Spleen (tissue), 11 donors: ENCODE data around the gene HBQ1. TPM values are rescaled to one million over a fixed set of nuclear protein-coding genes. Genes with fewer than 3 reads are reported as not detected.
A peak's percentile ranks its signal among the peaks of the same experiment; 100 is the strongest.

Source experiments
- DNase-seq: peaks from one replicate; pipeline ENCODE4 v3.0.0-alpha.2; 2020
- H3K27ac ChIP-seq, 8 donors: fragments of 200-600 bp; sonication (generic) in 7 of 8; 1 replicate in 4 of 8; 2 replicates in 4 of 8; pipeline versions ENCODE4 v1.5.0 to v1.8.0; 2016 to 2021; ENCODE audit warnings: inconsistent platforms in 4 of 8, mild to moderate bottlenecking in 4 of 8, moderate library complexity in 1 of 8
- H3K27me3 ChIP-seq, 7 donors: fragments of 200-600 bp; sonication (generic) in 6 of 7; replicated peaks in 1 of 7; 1 replicate in 4 of 7; 2 replicates in 3 of 7; pipeline versions ENCODE4 v1.5.0 to v1.8.0; 2016 to 2021; ENCODE audit warnings: inconsistent platforms in 3 of 7, mild to moderate bottlenecking in 1 of 7
- H3K36me3 ChIP-seq, 6 donors: fragments of 200-600 bp; sonication (generic) in 5 of 6; 1 replicate in 4 of 6; 2 replicates in 2 of 6; pipeline versions ENCODE4 v1.5.0 to v1.8.0; 2016 to 2021; ENCODE audit warnings: inconsistent platforms in 2 of 6
- H3K4me1 ChIP-seq, 6 donors: fragments of 200-600 bp; sonication (generic) in 5 of 6; 1 replicate in 3 of 6; 2 replicates in 3 of 6; pipeline versions ENCODE4 v1.5.0 to v1.8.0; 2016 to 2021; ENCODE audit warnings: inconsistent platforms in 3 of 6
- H3K4me3 ChIP-seq, 8 donors: fragments of 200-600 bp; sonication (generic) in 7 of 8; 1 replicate in 4 of 8; 2 replicates in 4 of 8; pipeline versions ENCODE4 v1.5.0 to v1.8.0; 2016 to 2021; ENCODE audit warnings: inconsistent platforms in 4 of 8, mild to moderate bottlenecking in 4 of 8, moderate library complexity in 2 of 8
- H3K9me3 ChIP-seq, 8 donors: fragments of 200-600 bp; sonication (generic) in 7 of 8; 1 replicate in 4 of 8; 2 replicates in 4 of 8; pipeline versions ENCODE4 v1.5.0 to v1.8.0; 2016 to 2021; ENCODE audit warnings: inconsistent platforms in 4 of 8
- POLR2A ChIP-seq, 3 donors: fragments of 450-650 bp; IDR thresholded peaks; one replicate each; pipeline ENCODE4 v1.5.1; 2017; ENCODE audit warnings: antibody characterized with exemption in 3 of 3, mild to moderate bottlenecking in 1 of 3
- POLR2AphosphoS5 ChIP-seq, 3 donors: sonication (generic); formaldehyde crosslinking; IDR thresholded peaks; one replicate each; pipeline ENCODE4 v1.5.1; 2017; ENCODE audit warnings: antibody characterized with exemption in 3 of 3
- WGBS, 5 donors: extraction: QIAGEN DNeasy Blood & Tissue Kit in 3 of 5; methylation state at CpG; one replicate each; pipeline versions ENCODE4 v1.1.5 to v1.1.7; 2013 to 2018; 5-methylcytosine and 5-hydroxymethylcytosine counted together
- intact Hi-C: fragments of 100-400 bp; cut with DNase I; formaldehyde crosslinking; loops from one replicate; pipeline ENCODE4 v1.15.0; 2023; ENCODE audit warnings: low total_unique reads
- polyA plus RNA-seq, 3 donors: library from polyadenylated mRNA; stranded (reverse); fragments of 200-250 nt; gene quantifications; one replicate each; pipeline ENCODE4 v1.2.1, GENCODE V29; 2013
- total RNA-seq, 7 donors: library from RNA; depleted of rRNA in 3 of 7; stranded (reverse); fragments of >200 nt in 3 of 7; fragmentation: NEBNext Ultra II Directional in 4 of 7; extraction: Animal tissue kit (Norgen Biotek cat#: 25700) in 4 of 7; gene quantifications; one replicate each; pipeline versions ENCODE4 v1.1.0 to v1.2.1, GENCODE V29; 2016 to 2021
- TF ChIP-seq, protein P1 (sequence below), 11 experiments: fragments of 200-600 bp in 7 of 11; fragments of 450-650 bp in 4 of 11; sonication (generic) in 4 of 11; IDR thresholded peaks in 8 of 11; conservative IDR thresholded peaks in 3 of 11; 1 replicate in 7 of 11; 2 replicates in 4 of 11; pipeline versions ENCODE4 v1.4.0 to v1.8.0; 2016 to 2021; ENCODE audit warnings: antibody characterized with exemption in 11 of 11, inconsistent platforms in 4 of 11, mild to moderate bottlenecking in 1 of 11
- donor health status: healthy with polysubstance abuse.
- donor health status: DM: no; HTN: no; CAD: no; lungs with moderate emphysema.
- donor health status: DM: no; HTN: no; CAD: no.
- donor health status: Bipolar disorder and iron deficiency.
- donor health status: healthy.
- donor health status: DM: no; HTN: no; CAD: no.
- donor health status: DM: yes; HTN: yes; CAD: no.

Gene HBQ1
- total and polyA plus RNA-seq, 10 donors = 0.41 to 11.3 (median 6.6) TPM; not detected in 3

DNA sequence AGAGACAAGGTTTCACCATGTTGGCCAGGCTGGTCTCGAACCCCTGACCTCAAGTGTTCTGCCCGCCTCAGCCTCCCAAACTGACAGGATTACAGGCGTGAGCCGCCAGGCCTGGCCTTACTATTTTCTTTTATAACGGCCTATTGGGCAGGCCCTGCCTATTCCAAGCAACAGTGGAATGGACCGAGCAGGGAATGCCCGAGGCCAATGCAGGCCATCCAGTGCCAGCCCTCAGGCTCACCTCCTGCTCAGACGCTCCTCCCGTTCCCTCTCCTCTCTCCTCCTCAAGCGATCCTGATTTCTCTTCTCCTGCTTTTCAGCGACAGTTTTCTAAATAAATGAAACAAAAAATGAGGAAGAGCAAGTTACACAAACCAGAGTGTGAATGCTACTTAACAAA is 12.4 kb downstream of the HBQ1 start:
- intact Hi-C loops = no loop called here
- no peak for DNase-seq
- WGBS, 5 donors = 94 to 99% (median 96%) methylated on average over 11 of the region's 11 CpGs

DNA sequence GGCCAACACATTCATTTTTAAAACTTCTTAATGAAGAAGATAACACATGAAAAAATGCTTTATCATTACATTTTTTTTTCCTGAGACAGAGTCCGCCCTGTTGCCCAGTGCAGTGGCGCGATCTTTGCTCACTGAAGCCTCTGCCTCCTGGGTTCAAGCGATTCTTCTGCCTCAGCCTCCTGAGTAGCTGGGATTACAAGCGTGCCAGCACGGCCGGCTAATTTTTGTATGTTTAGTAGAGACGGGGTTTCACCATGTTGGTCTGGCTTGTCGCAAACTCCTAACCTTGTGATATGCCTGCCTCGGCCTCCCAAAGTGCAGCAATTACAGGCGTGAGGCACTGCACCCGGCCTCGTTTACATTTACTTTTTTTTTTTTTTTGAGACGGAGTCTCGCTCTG is 13.2 kb downstream of the HBQ1 start:
- peaks cover 8 to 100% (median 99%) of the 10 kb centered on the region in 6 donors for H3K36me3 ChIP-seq
- H3K4me3 ChIP-seq = no peak overlapping the region
- TF ChIP-seq, protein P1, sequence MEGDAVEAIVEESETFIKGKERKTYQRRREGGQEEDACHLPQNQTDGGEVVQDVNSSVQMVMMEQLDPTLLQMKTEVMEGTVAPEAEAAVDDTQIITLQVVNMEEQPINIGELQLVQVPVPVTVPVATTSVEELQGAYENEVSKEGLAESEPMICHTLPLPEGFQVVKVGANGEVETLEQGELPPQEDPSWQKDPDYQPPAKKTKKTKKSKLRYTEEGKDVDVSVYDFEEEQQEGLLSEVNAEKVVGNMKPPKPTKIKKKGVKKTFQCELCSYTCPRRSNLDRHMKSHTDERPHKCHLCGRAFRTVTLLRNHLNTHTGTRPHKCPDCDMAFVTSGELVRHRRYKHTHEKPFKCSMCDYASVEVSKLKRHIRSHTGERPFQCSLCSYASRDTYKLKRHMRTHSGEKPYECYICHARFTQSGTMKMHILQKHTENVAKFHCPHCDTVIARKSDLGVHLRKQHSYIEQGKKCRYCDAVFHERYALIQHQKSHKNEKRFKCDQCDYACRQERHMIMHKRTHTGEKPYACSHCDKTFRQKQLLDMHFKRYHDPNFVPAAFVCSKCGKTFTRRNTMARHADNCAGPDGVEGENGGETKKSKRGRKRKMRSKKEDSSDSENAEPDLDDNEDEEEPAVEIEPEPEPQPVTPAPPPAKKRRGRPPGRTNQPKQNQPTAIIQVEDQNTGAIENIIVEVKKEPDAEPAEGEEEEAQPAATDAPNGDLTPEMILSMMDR (IDR thresholded peaks at IDR 0.05 in 8 of 11, conservative IDR thresholded peaks at IDR 0.05 in 3 of 11) = no peak
- no peak for TF ChIP-seq POLR2A (IDR thresholded peaks at IDR 0.05)
- TF ChIP-seq POLR2AphosphoS5 (IDR thresholded peaks at IDR 0.05) = no peak
- no peak overlapping the region for H3K27ac ChIP-seq
- H3K9me3 ChIP-seq = no peaks in the 10 kb centered on the region
- no peaks in the 10 kb centered on the region for H3K27me3 ChIP-seq
- no peaks in the 10 kb centered on the region for H3K4me1 ChIP-seq
- intact Hi-C loops = no loop called here
- no peak for DNase-seq
- 92 to 99% (median 95%) methylated on average over 14 to 15 of the region's 15 CpGs for WGBS, 5 donors

More for the DNA sequence above, 12.4 kb downstream of the HBQ1 start:
- Histone ChIP-seq H3K9me3 (no peaks in the 10 kb centered on the region), H3K27ac (no peak overlapping the region), H3K4me3 (no peak overlapping the region), H3K27me3 (no peaks in the 10 kb centered on the region), H3K36me3 (peaks cover 8 to 100% (median 99%) of the 10 kb centered on the region in 6 donors), H3K4me1 (no peaks in the 10 kb centered on the region)
- TF ChIP-seq, protein P1 (IDR thresholded peaks at IDR 0.05 in 8 of 11, conservative IDR thresholded peaks at IDR 0.05 in 3 of 11) = no peak
- peak in 1 of 3 donors; percentile 2 for TF ChIP-seq POLR2AphosphoS5 (IDR thresholded peaks at IDR 0.05)

DNA sequence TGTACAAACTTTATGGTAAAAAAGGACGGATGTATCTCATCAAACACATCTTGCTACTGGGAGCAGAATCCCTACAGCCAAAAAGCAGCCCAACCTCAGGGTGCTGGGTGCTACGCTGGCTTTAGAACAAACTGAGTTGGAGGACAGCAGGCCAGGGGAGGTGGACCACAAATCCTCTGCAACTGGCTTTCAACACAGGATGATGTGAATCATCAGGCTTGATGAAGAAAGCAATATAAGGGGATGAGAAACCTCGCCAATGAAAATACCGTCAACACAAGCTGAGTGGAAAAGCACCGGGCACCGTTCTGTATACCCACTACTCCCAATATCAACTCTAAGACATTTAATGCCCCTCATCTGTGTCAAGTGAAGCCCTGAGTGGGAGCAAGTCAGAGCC is 14.3 kb downstream of the HBQ1 start:
- DNase-seq = no peak
- TF ChIP-seq POLR2AphosphoS5 (IDR thresholded peaks at IDR 0.05) = no peak
- no peak for TF ChIP-seq POLR2A (IDR thresholded peaks at IDR 0.05)
- TF ChIP-seq, protein P1 (IDR thresholded peaks at IDR 0.05 in 8 of 11, conservative IDR thresholded peaks at IDR 0.05 in 3 of 11) = no peak
- intact Hi-C loops = no loop called here
- H3K27ac ChIP-seq = no peak overlapping the region
- WGBS, 5 donors = 90 to 99% (median 94%) methylated on average over 6 of the region's 6 CpGs
- H3K27me3 ChIP-seq = no peaks in the 10 kb centered on the region
- H3K4me3 ChIP-seq = no peak overlapping the region
- peaks cover 8 to 100% (median 99%) of the 10 kb centered on the region in 6 donors for H3K36me3 ChIP-seq
- H3K9me3 ChIP-seq = no peaks in the 10 kb centered on the region
- H3K4me1 ChIP-seq = no peaks in the 10 kb centered on the region

DNA sequence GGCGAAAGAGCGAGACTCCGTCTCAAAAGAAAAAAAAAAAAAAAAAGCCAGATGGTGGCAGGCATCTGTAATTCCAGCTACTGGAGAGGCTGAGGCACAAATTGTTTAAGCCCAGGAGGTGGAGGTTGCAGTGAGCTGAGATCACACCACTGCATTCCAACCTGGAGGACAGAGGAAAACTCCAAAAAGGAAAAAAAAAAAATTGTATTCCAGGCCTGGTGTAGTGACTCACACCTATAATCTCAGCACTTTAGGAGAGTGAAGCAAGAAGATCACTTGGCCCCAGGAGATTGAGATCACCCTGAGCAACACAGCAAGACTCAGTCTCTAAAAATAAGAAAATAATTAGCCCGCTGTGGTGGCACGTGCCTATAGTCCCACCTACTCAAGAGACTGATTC is 20.1 kb downstream of the HBQ1 start:
- Histone ChIP-seq H3K9me3 (no peaks in the 10 kb centered on the region), H3K4me3 (no peak overlapping the region), H3K27me3 (no peaks in the 10 kb centered on the region), H3K4me1 (no peaks in the 10 kb centered on the region), H3K36me3 (peaks cover 0 to 100% (median 96%) of the 10 kb centered on the region in 6 donors), H3K27ac (no peak overlapping the region)
- TF ChIP-seq POLR2AphosphoS5 (IDR thresholded peaks at IDR 0.05) = no peak
- TF ChIP-seq, protein P1 (IDR thresholded peaks at IDR 0.05 in 8 of 11, conservative IDR thresholded peaks at IDR 0.05 in 3 of 11) = no peak
- no peak for TF ChIP-seq POLR2A (IDR thresholded peaks at IDR 0.05)
- intact Hi-C loops = no loop called here
- DNase-seq = no peak
- 91 to 99% (median 96%) methylated on average over 5 of the region's 5 CpGs for WGBS, 5 donors
